Activated CD8-positive, alpha-beta memory T cell treated with anti-CD3 and anti-CD28 coated beads for 36 hours (primary cell): Measurements from ENCODE around the gene ENTPD3. TPM values are rescaled to one million over a fixed set of nuclear protein-coding genes. Genes with fewer than 3 reads are reported as not detected.

Source experiments
- total RNA-seq, 2 experiments: library from RNA; stranded (reverse); gene quantifications; one replicate each; pipeline ENCODE4 v1.2.3, GENCODE V29; 2021

ENTPD3 gene
- total RNA-seq, 2 experiments from 2014 or later = not detected

Other genes with a start within 250 kb of the ENTPD3 start
- gene EIF1B, start 77.5 kb upstream of the ENTPD3 start, total RNA-seq = 10 to 100 TPM; 68.9 to 70.4 TPM
- gene RPL14, start 70.2 kb downstream of the ENTPD3 start, total RNA-seq = 1,000 to 10,000 TPM; 2,745 to 2,812 TPM
- gene ZNF619, start 89.9 kb downstream of the ENTPD3 start, total RNA-seq = 1 to 10 TPM; 7.3 to 7.5 TPM
- gene ZNF620, start 118.9 kb downstream of the ENTPD3 start, total RNA-seq = 1 to 10 TPM; 6.2 to 6.7 TPM
- 10 to 100 TPM; 19.1 to 20.1 TPM for gene ZNF621, start 137.8 kb downstream of the ENTPD3 start, total RNA-seq